Neural progenitor cell (in vitro differentiated cells): Measurements from ENCODE around the gene RAET1L.

Experiments
- CTCF ChIP-seq: fragments of 200-600 bp; sonication (generic); IDR thresholded peaks from 2 replicates; pipeline ENCODE4 v1.5.1; 2017; ENCODE audit warnings: antibody characterized with exemption, mild to moderate bottlenecking
- EZH2phosphoT487 ChIP-seq: fragments of 200-600 bp; sonication (generic); IDR thresholded peaks from 2 replicates; pipeline ENCODE4 v1.6.1; 2017; ENCODE audit warnings: antibody characterized with exemption

- TF ChIP-seq CTCF: no peak
- TF ChIP-seq EZH2phosphoT487: no peak
Observed at GRCh38 chr6:150069706-150070105, 44.4 kb upstream of the RAET1L start.
